GM20000 (cell line): ENCODE results near the gene NISCH.

ENCODE experiments used
- DNase-seq: peaks from one replicate; pipeline ENCODE4 v3.0.0; 2012; ENCODE audit warnings: low spot score
- CTCF ChIP-seq: IDR thresholded peaks from 2 replicates; pipeline ENCODE4 v1.5.1; 2012; ENCODE audit warnings: mild to moderate bottlenecking, control low read depth; ENCODE audit errors: extremely low read depth, missing control alignments

Gene NISCH

GRCh38 chr3:52456169-52456799 lies 880 bp downstream of the NISCH start:
- no peak for DNase-seq
- no peak for TF ChIP-seq CTCF

- TF ChIP-seq CTCF = no peak
- DNase-seq = no peak
These were observed 1.4 kb downstream of the NISCH start for GRCh38 chr3:52456800-52457183.

- no peak for TF ChIP-seq CTCF
- no peak for DNase-seq
These were observed 2.8 kb downstream of the NISCH start for GRCh38 chr3:52458031-52458760.

GRCh38 chr3:52458770-52459545 lies 3.6 kb downstream of the NISCH start:
- TF ChIP-seq CTCF = no peak
- DNase-seq = no peak

GRCh38 chr3:52461874-52462273 lies 6.5 kb downstream of the NISCH start:
- no peak for TF ChIP-seq CTCF
- no peak for DNase-seq

- TF ChIP-seq CTCF = no peak
- no peak for DNase-seq
These were observed 8.0 kb downstream of the NISCH start for GRCh38 chr3:52463416-52463815.

GRCh38 chr3:52468336-52468735 lies 12.9 kb downstream of the NISCH start:
- DNase-seq = no peak
- no peak for TF ChIP-seq CTCF
